GM18867 (cell line): ENCODE results near the gene CCDC107.

Experiments
- ATAC-seq: cut with Tn5 transposase; IDR thresholded peaks from one replicate; pipeline ENCODE4 v1.9.1; 2021; ENCODE audit warnings: mild to moderate bottlenecking, moderate library complexity; ENCODE audit not compliant: unreplicated experiment

CCDC107 gene

GRCh38 chr9:35682051-35682450 lies 24.0 kb downstream of the CCDC107 start:
- no peak for ATAC-seq

- no peak for ATAC-seq
Measured at GRCh38 chr9:35682520-35683315, 24.6 kb downstream of the CCDC107 start.

GRCh38 chr9:35683323-35683722 lies 25.2 kb downstream of the CCDC107 start:
- no peak for ATAC-seq

GRCh38 chr9:35684921-35685320 lies 26.8 kb downstream of the CCDC107 start:
- ATAC-seq = no peak

GRCh38 chr9:35685506-35685905 lies 27.4 kb downstream of the CCDC107 start:
- ATAC-seq = no peak

GRCh38 chr9:35686222-35687203 lies 28.4 kb downstream of the CCDC107 start:
- ATAC-seq = no peak

- ATAC-seq = no peak
Measured at GRCh38 chr9:35687306-35687705, 29.2 kb downstream of the CCDC107 start.

- ATAC-seq = no peak
Measured at GRCh38 chr9:35687972-35688557, 30.0 kb downstream of the CCDC107 start.

GRCh38 chr9:35688558-35689541 lies 30.8 kb downstream of the CCDC107 start:
- ATAC-seq = no peak

GRCh38 chr9:35689542-35690293 lies 31.6 kb downstream of the CCDC107 start, which contains the start of gene TPM2:
Gene TPM2, minus strand, starts transcription at chr9:35689925. Its CDS starts 108 bp downstream, at chr9:35689817.
- no peak for ATAC-seq

GRCh38 chr9:35690294-35690613 lies 32.2 kb downstream of the CCDC107 start:
- no peak for ATAC-seq

- ATAC-seq = no peak
Measured at GRCh38 chr9:35690614-35691333, 32.7 kb downstream of the CCDC107 start.

- no peak for ATAC-seq
Measured at GRCh38 chr9:35691334-35691650, 33.2 kb downstream of the CCDC107 start.

GRCh38 chr9:35691757-35692301 lies 33.7 kb downstream of the CCDC107 start:
- no peak for ATAC-seq

- ATAC-seq = no peak
Measured at GRCh38 chr9:35695943-35696401, 37.9 kb downstream of the CCDC107 start.

GRCh38 chr9:35696520-35697215 lies 38.6 kb downstream of the CCDC107 start:
- peak; percentile 70 for ATAC-seq

- no peak for ATAC-seq
Measured at GRCh38 chr9:35697486-35697885, 39.4 kb downstream of the CCDC107 start.

- ATAC-seq = no peak
Measured at GRCh38 chr9:35698231-35698630, 40.1 kb downstream of the CCDC107 start.
